Measurements from ENCODE around the gene UBE2I.

- TF ChIP-seq ZNF671 (CRISPR knock-in tag; IDR thresholded peaks at IDR 0.05) = no peak
- peak; percentile 77 for TF ChIP-seq CTCF (IDR thresholded peaks at IDR 0.05)
- no peak for TF ChIP-seq GABPB1 (CRISPR knock-in tag; IDR thresholded peaks at IDR 0.05)
- TF ChIP-seq E2F4 (CRISPR knock-in tag; IDR thresholded peaks at IDR 0.05; ENCODE audit: borderline replicate concordance, low read depth) = no peak
- TF ChIP-seq ZBTB43 (CRISPR knock-in tag; IDR thresholded peaks at IDR 0.05) = no peak
- TF ChIP-seq ZBTB21 (CRISPR knock-in tag; IDR thresholded peaks at IDR 0.05; ENCODE audit: borderline replicate concordance) = no peak
- TF ChIP-seq CBFB (CRISPR knock-in tag; IDR thresholded peaks at IDR 0.05; ENCODE audit: low read depth) = no peak
- no peak for TF ChIP-seq FOXP1 (CRISPR knock-in tag; IDR thresholded peaks at IDR 0.05; ENCODE audit: borderline replicate concordance)
- no peak for TF ChIP-seq MLX (CRISPR knock-in tag; IDR thresholded peaks at IDR 0.05)
Observed at GRCh38 chr16:1363501-1364041, 54.1 kb downstream of the UBE2I start.

Data from WTC11 (cell line).